NCI-H345 treated with DMSO at 0.1 percent for 48 hours (cell line): ENCODE data around the gene C16orf87.
A peak's percentile ranks its signal among the peaks of the same experiment; 100 is the strongest.

Experiments
- DNase-seq: peaks from one replicate; lab custom pipeline; 2025; ENCODE audit not compliant: unreplicated experiment; lab: John Stamatoyannopoulos, UW

The C16orf87 gene

GRCh38 chr16:46844771-46845170 lies 13.8 kb upstream of the C16orf87 start:
- DNase-seq, result no peak

DNA sequence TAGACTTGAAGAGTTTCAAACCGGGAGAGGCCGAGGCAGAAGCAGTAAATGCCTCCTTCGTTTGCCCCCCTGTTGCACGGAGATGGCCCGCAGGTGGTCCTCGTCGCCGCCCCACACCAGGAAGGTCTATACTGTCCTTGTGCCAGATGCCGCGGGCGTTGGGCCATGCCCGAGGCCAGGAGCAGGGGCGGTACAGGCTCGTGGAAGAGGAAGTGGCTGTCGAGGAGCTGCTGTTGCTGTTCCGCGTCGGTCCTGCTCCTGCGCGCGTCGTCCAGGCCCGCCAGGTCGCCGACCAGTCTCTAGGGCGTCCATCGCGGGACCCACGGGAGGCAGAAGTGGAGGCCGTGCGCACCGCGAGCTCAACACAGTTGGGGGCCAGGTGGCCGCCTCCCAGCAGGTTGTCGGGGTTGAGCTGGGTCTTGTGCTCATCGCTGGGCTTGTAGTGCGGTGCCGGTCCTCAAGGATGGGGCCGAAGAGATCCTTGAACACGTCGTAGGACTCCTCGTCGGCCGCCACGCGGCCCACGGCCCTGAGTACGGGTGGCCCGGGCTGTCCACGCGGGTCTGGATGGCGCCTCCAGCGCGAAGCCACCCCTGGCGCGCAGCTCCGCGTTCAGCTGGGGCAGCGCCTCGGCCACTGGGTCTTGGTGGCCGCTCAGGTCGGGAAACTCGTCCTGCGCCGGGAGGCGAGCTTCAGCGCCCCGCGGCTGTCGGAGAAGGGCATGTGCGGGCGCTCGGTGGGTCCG lies 13.1 kb upstream of the C16orf87 start:
- DNase-seq, result no peak

GRCh38 chr16:46842192-46842895 lies 11.4 kb upstream of the C16orf87 start:
- no peak for DNase-seq

DNA sequence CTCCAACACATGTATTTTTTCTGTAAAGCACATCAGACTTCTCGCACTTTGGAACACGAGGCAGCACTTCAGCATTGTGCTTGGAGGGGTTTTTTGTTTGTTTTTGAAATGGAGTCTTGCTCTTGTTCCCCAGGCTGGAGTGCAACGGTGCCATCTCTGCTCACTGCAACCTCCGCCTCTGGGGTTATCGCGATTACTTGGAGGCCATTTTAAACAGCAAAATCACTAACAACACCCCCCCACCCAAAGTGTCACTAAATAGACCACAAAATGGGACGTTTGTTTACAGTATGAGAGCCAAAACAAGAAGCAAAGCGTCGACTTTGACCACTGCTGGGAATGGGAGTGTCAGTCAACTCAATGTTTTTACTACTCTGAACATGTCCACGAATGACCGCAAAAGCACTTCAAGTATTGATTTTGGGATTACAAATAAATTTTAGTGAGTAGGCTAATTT lies 9.0 kb upstream of the C16orf87 start:
- DNase-seq, result peak; percentile 10

DNA sequence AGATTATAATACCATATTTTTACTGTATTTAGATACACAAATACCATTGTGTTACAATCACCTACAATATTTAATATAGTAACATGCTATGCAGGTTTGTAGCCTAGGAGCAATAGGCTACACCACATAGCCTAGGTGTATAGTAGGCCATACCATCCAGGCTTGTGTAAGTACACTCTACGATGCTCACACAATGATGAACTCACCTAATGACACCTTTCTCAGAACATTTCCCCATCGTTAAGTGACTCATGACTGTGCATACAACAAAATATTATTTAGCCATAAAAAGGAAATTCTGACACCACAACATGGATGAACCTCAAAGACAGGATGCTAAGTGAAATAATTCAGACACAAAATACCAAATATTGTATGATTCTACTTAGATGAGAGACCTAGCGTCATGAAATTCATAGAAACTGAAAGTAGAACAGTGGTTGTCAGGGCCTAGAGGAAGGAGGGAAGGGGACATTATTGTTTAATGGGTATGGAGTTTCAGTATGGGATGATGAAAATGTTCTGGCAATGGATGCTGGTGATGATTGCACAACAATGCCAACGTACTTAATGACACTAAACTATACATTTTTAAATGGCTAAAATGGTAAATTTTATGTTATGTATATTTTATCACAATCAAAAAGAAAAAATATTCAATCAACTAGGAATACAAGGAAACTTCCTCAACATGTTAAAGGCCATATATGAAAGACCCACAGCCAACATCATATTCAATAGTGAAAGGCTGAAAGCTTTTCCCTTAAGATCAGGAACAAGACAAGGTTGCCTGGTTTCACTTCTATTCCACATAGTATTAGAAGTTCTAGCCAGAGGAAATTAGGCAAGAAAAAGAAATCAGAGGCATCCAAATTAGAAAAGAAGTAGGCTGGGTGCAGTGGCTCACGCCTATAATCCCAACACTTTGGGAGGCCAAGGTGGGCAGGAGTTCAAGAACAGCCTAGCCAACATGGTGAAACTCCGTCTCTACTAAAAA lies 5.9 kb upstream of the C16orf87 start:
- no peak for DNase-seq

DNA sequence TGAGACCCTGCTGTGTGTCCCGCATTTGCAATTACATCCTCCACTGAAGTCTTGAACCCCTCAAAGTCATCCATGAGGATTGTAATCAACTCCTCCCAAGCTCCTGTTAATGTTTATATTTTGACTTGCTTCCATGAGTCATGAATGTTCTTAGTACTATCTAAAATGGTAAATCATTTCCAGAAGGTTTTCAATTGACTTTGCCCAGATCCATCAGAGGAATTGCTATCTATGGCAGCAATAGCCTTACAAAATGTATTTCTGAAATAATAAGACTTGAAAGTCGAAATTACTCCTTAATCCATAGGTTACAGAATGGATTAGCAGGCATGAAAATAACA lies 2.5 kb upstream of the C16orf87 start:
- no peak for DNase-seq

DNA sequence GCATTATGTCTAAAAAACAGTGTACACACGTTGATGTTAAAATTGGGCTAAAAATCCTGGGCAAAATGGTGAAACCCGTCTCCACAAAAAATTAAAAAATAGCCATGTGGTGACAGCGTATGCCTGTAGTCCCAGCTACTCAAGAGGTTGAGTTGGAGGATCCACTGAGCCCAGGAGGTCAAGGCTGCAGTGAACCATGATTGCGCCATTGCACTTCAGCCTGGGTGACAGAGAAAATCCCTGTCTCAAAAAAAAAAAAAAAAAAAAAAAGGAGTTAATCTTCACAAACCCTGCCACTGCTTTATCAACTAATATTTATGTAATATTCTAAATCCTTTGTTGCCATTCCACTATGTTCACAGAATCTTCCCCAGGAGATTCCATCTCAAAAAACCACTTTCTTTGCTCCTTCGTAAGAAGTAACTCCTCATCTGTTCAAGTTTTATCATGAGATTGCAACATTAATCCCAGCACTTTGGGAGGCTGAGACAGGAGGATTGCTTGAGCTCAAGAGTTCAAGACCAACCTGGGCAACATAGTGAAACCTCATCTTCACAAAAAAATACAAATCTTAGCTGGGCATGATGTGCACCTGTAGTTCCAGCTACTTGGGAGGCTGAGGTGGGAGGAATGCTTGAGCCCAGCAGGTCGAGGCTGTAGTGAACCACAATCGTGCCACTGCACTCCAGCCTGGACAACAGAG lies 1.9 kb upstream of the C16orf87 start:
- DNase-seq, result no peak

GRCh38 chr16:46830417-46830901 lies 521 bp downstream of the C16orf87 start:
- DNase-seq, result peak; percentile 19

DNA sequence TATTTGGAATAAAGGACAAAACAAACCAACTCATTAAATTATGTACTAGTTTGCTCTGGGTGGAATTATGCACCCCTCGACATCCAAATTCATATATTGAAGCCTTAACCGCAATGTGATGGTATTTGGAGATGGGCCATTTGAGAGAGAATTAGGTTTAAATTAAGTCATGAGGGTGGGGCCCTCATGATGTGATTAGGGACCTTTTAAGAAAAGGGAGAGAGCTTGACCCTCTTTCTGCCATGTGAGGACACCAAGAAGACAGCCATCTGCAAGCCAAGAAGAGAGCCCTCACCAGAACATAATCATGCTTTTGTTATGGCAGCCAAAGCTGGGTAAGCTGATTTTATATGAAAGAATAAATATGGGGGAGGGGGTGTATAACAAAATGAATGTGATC lies 2.0 kb downstream of the C16orf87 start:
- no peak for DNase-seq

DNA sequence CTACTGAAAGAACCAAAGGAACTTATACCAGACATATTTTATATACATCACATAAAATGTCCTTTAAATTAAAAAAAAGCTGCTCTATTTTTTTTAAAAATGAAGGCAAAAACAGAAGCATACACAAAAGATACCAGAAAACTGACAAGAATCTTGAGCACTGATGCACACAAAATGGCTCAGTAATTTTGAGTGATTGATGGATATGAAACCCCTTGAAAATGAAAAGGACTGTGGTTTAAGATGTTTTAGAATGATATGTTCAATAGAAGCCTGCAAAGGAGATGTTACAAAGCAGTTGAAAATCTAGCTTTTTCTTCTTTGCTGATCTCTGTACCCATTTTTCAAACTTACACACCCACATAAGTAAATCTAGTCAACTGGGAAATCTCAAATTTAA lies 2.7 kb downstream of the C16orf87 start:
- no peak for DNase-seq

- DNase-seq, result no peak
Measured at GRCh38 chr16:46826631-46827030, 4.3 kb downstream of the C16orf87 start.

- DNase-seq, result no peak
Measured at GRCh38 chr16:46822270-46822669, 8.7 kb downstream of the C16orf87 start.

GRCh38 chr16:46817961-46818360 lies 13.0 kb downstream of the C16orf87 start:
- no peak for DNase-seq

- DNase-seq, result no peak
Measured at GRCh38 chr16:46814790-46815189, 16.2 kb downstream of the C16orf87 start.

DNA sequence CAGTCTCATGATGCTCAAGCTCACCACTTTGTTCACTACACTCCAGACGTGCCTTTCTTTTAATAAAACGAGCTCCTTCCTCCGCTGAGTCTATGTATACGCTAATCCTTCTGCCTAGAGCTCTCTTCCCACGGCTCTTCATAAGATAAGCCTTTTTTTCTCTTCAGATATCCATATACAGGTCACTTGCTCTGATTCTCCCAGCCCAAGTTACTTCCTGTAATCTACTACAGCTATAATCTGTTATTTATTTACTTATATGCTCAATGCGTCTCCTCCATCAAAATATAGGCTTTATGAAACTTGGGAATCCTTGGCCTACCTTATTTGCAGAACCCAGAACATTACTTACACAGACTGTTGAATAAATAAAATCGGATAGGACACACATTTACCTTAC lies 17.4 kb downstream of the C16orf87 start:
- DNase-seq, result no peak

DNA sequence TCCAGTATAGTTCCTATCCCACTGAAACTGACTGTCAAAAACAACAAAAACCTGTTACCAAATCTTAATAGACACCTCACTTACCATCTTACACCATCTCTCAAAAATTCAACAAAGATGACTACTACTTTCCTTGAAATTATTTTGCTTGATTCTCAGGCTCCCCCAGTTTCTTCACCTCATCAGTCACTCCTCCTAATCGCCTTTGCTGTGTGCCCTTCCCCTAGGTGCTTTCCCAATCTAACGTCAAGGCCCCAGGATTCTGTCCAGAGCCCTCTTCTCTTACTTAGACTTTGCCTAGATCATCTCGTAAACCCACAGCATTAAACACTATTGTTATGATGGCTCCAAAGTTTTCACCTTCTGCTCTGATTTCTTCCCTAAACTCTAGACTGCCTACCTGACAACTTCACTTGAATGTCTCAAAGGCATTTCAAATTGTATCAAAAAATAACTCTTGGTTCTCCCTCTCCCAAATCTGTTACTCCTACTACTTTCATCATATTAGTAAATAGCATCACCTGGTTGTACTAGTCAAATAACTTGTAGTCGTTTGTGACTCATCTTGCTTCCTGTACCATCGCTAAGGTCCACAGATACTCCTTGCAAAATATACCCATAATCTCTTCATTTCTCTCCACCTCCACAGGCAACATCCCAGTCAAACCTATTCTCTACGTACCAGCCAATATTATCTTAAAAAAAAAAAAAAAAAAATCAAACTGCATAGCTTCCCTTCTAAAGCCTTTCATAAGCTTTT lies 18.0 kb downstream of the C16orf87 start:
- no peak for DNase-seq

GRCh38 chr16:46811682-46812081 lies 19.3 kb downstream of the C16orf87 start:
- no peak for DNase-seq

GRCh38 chr16:46808997-46809396 lies 22.0 kb downstream of the C16orf87 start:
- DNase-seq, result no peak

- DNase-seq, result no peak
Measured at GRCh38 chr16:46807336-46807735, 23.6 kb downstream of the C16orf87 start.

- no peak for DNase-seq
Measured at GRCh38 chr16:46803373-46803772, 27.6 kb downstream of the C16orf87 start.
